HG02610 (cell line): ENCODE results near the gene GSG1L2.
"Not testable (repeated sequence)": the region's sequence is repeated elsewhere in the genome, so short reads cannot be mapped to it uniquely, and the experiment has no call there.

Experiments
- ATAC-seq: cut with Tn5 transposase; IDR thresholded peaks from one replicate; pipeline ENCODE4 v1.9.1; 2021; ENCODE audit warnings: mild to moderate bottlenecking, moderate library complexity; ENCODE audit not compliant: unreplicated experiment

GSG1L2 gene

GRCh38 chr17:9790889-9791876 lies 30.7 kb downstream of the GSG1L2 start, which contains the start of gene DHRS7C:
DHRS7C (minus strand) TSS chr17:9791592; CDS start chr17:9791284, 308 bp downstream.
- ATAC-seq = no peak

DNA sequence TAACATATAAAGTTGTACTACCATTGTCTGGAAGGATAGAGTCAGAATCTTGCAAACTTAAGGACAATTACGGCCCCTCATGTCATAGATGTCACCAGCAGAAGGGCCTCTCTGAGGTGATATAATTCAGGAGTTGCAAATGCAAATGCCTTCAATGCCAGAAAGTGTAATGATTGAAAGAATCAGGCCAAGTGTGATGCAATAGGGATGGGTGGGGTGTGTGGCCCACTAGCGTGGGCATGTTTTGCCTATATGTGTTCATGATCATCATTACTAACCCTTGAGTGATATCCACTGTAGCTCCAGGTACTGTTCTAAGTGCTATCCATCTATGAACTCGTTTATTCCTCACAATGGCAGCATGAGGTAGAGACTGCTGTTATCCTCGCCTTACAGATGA lies 31.6 kb downstream of the GSG1L2 start:
- no peak for ATAC-seq

DNA sequence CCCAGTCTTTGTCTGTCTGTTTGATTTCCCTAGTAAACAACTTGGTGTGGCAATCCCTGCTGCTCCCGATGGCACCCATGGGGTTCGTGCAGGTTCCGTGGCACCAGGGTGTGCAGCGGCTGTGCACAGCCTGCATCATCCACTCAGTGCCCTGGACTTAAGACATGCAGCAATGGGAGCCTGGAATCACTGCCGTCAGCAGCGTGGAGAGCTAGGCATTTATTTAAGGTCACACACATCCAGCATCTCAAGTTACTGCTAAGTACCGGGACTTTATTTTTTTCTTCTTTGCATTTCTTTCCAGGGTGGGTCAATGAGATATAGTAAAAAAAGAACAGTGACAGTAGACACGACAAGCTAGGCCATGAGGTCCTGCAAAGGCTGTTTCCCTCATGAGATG lies 33.3 kb downstream of the GSG1L2 start:
- no peak for ATAC-seq

GRCh38 chr17:9784544-9784943 lies 37.3 kb downstream of the GSG1L2 start:
- no peak for ATAC-seq

- not testable (repeated sequence) for ATAC-seq
Measured at GRCh38 chr17:9783465-9783864, 38.4 kb downstream of the GSG1L2 start.

DNA sequence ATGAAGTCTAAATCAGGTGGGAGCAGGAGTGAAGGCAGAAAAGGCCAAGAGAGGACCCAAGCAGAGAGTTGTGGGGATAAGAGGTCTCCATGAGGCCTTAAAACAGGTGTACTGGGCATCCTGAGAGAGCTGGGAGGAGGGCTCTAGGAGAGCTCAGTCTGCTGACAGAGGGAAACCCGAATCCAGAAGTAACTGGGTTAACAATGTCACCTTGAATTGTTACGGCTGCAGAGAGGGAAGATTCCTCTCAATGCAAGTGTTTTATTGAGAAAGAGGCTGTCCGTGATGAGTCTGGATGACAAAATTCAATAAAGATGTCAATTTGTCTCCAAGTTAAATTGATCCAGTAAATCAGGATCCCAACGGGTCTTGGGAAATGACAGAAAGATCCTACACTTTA lies 38.8 kb downstream of the GSG1L2 start:
- no peak for ATAC-seq

DNA sequence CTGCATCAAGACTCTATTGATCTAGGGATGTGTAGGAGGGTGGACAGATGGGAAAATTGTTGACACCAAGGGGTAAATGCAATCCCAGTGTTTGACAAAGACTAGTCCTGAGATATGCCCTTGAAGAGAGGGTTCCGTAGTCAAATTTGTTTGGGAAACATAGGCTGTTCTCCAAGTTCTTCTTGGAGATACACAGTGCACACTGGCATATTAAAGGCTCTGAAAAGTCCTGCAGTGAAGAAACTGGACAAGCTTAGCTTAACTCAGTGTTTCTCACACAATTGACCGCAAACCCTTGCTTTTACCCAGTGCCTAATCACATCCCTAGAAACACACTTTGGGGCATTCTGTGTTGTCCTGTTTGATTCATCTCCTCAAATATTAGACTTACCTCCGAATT lies 41.3 kb downstream of the GSG1L2 start:
- ATAC-seq = no peak

DNA sequence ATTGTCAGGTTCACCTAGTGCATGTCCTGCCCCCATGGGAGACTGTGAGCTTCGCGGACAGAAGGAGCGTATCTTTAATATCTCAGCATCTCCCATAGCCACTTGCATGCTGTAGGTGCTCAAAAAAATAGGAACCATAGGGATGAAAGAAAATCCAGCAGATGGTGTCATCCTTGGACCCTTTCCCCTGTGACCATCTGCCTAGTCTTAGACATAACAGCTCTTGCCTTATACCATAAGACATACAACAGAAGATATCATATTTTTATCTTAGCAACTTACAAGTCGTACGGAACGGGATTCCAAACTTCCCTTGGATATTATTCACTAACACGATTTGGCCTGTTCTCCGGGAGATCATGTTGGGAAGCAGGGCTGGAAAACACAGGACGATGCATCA lies 45.0 kb downstream of the GSG1L2 start:
- no peak for ATAC-seq

GRCh38 chr17:9772658-9773057 lies 49.2 kb downstream of the GSG1L2 start:
- ATAC-seq = no peak

DNA sequence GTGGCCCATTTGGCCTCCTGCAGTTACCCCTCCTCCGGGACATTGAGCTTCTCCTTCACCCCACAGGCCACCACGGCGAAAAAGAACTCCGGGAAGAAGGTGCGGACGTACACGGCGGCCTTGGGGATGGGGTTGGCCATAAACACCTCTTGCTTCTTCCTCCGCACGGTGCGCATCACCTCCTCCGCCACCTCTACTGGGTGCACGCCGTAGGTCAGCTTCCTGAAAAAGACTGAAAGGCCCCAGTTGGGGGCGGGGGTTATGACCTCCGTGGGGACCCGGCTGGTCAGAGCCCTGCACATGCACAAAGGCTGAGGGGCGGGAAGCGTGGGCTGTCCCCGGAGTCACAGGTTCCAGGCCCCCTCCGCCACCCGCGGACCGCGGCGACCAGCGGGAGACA lies 50.4 kb downstream of the GSG1L2 start:
- no peak for ATAC-seq

DNA sequence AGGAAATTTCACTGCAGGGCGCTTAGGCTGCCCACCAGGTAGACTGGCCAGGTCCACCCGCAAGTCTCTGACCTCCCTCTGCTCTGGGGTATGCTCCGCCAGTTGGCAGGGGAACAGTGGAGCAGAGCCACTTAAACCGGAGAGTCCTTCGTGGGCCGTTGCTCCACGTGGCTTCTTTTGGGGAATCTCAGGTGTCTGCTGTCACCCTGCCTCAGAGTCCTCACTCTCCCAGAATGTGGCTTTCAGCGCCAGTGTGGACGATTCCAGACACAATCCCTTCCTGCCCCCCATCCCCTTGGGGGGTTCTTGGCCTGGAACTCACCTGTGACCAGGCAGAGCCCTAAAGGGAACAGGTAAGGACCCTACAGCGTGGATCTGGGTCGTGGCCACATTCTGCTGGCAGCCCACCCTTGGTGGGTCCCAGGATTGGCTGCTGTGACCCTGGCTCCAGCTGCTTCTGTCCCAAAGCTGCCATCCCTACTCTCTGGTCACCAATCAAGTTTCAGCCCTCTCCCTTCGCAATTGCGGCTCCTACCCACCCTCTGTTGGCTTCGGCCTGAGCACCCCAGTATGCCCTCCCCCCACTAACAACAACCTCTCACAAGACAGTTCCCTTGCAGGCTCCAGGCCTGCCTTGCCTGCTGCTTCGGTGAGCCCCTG lies 52.7 kb downstream of the GSG1L2 start:
- ATAC-seq = no peak

- no peak for ATAC-seq
Measured at GRCh38 chr17:9768381-9768934, 53.4 kb downstream of the GSG1L2 start.

DNA sequence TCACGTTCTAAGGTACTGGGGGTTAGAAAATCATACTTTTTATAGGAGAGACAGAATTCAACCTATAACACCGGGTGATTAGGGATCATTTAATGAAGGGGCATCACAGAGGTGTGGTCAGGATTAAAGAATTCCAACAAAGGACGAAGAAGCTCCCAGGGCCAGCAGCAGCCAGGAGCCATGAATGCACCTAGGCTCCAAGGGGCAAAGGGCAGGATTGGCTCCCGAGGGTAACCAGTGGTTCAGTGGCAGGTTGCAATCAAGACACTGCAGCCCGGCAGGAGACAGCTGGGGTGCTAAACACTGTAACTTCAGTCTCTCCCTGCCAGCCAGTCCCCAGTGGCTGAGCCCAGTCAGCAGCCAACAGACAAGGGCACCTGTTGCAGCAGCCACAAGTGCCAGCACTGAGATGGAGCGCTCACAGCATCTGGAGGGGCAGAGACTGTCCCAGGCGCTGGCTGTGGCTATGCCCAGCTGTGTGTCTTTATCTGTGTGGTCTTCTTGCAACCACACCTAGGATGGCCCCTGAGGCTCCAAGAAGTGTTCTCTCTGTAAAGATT lies 54.4 kb downstream of the GSG1L2 start:
- ATAC-seq = no peak

DNA sequence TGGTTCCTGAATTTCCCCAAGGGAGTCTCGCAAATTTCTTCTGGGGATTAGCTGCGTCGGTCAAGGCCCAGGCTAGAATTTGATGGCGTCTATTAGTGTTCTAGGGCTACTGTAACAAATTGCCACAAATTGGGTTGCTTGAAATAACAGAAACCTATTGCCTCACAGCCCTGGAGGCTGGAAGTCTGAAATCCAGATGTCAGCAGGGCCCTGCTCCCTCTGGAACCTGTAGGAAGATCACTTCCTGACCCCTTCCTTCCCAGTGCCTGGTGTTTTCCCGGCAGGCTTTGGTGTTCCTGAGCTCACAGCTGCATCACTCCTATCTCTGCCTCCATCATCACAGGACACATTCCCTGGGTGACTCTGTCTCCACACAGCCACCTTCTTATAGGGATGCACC lies 54.9 kb downstream of the GSG1L2 start:
- no peak for ATAC-seq

GRCh38 chr17:9765322-9765721 lies 56.6 kb downstream of the GSG1L2 start:
- ATAC-seq = no peak

- no peak for ATAC-seq
Measured at GRCh38 chr17:9763643-9764042, 58.2 kb downstream of the GSG1L2 start.

DNA sequence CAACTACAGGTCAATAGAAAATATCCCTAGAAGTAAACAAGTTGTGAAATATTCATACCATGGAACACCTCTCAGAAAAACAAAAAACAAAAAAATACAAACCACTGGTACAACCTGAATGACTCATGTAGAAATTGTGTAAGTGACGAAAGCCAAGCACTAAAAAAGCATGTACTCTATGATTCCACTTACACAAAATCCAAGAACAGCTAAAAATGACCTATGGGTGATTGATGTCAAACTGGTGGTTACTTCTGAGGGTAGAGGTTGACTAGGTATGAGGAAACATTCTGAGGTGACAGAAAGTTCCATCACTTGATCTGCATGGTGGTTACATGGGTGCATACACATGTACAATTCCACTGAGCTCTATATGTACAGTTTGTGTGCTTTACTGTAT lies 61.6 kb downstream of the GSG1L2 start:
- no peak for ATAC-seq

GRCh38 chr17:9755083-9755482 lies 66.8 kb downstream of the GSG1L2 start:
- no peak for ATAC-seq
